Coronary artery (tissue), 2 donors: ENCODE measurements around the gene MTRF1.

Source experiments
- DNase-seq: peaks from one replicate; pipeline ENCODE4 v3.0.0-alpha.2; 2017; ENCODE audit warnings: low spot score
- H3K27ac ChIP-seq, 2 donors: fragments of 200-600 bp; sonication (generic); one replicate each; pipeline ENCODE4 v1.5.1; 2016 to 2019
- H3K4me3 ChIP-seq: fragments of 200-600 bp; sonication (generic); 2 replicates; pipeline ENCODE4 v1.5.1; 2016; ENCODE audit warnings: mild to moderate bottlenecking, moderate library complexity
- CTCF ChIP-seq: fragments of 200-600 bp; sonication (generic); IDR thresholded peaks from one replicate; pipeline ENCODE4 v1.5.1; 2019; ENCODE audit warnings: antibody characterized with exemption

Gene MTRF1

DNA sequence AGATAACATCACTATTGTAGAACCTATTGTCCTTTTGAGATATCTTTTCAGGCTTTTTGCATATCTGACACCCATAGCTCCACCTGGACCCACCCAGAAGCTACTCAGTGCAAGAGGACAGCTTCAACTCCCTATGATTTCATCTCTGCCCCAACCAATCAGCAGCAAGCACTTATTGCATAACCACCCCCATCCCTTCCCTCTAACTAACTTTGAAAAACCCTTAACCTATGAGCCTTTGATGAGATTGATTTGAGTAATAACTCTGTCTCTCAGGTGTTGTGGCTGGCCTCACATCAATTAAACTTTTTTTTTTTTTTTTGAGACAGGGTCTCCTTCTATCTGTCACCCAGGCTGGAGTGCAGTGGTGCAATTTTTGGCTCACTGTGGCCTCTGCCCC lies 13.4 kb upstream of the MTRF1 start:
- no peak for TF ChIP-seq CTCF
- no peak for DNase-seq
- Histone ChIP-seq H3K4me3 (no peak overlapping the region), H3K27ac (no peak overlapping the region)

GRCh38 chr13:41274881-41275280 lies 11.5 kb upstream of the MTRF1 start:
- no peak for TF ChIP-seq CTCF
- DNase-seq = no peak
- Histone ChIP-seq H3K27ac (no peak overlapping the region), H3K4me3 (no peak overlapping the region)

DNA sequence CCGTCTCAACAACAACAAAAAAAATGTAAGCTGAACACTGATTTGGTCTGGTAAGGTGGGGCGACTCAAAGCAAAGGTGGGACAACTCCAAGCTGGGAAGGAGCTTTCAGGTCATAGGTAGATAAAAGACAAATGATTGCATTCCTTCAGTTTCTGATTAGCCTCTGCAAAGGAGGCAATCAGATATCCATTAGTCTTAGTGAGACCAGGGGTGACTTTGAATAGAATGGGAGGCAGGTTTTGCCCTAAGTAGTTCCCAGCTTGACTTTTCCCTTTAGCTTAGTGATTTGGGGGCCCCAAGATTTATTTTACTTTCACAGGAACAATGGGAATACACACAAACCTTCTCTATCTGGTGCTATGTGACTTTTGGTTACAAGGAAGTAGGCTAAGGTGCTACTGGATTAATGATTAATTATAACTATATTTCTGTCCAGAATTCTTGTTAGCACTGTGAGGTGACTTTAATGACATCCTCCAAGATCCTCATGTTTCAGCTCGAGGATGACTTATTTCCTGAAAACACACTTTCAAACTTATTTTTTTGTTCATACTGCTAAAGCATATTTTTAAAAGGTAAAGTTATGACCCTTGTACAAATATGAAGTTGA lies 10.6 kb upstream of the MTRF1 start:
- no peak for DNase-seq
- no peak for TF ChIP-seq CTCF
- Histone ChIP-seq H3K27ac (no peak overlapping the region), H3K4me3 (no peak overlapping the region)

DNA sequence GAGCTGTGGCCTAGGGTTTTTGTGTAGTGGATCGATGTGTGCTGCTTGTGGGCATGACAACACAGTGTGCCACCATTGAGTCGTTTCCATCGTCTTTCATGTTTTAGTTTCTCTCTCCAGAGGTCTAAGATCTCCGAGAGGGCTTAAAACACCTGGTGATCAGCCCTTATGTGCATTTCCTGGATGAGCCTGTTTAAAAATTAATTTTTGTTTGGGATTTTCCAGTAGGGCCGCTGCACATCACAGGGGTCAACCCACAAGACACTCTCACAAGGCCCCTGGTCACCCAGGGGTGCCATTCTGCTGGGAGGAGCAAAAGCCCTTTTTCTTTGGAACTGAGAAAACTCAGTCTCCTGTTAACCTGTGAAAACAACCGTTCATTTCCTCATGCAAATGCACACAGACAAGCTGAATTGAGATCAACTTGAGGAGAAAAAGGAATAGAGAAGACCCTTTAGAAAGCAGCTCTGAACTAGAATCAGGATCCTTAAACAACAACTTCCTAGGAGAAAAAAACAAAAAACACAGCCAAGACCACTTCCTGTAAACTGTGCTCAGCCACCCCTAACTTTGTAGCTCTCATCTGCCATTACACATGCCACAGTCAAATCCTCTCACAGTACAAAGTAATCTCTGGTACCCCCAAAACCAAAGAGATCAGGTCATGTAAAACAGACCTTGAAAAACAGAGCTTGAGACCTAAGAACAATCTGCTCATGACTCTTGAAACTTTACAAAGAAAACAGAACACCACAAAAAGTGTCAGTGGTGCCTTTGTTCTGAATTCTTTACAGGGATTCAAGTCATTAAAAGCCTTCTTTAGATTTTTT lies 8.3 kb upstream of the MTRF1 start:
- no peak overlapping the region for H3K4me3 ChIP-seq
- no peak overlapping the region for H3K27ac ChIP-seq
- TF ChIP-seq CTCF = no peak
- DNase-seq = no peak

- Histone ChIP-seq H3K27ac (no peak overlapping the region), H3K4me3 (no peak overlapping the region)
- DNase-seq = no peak
- TF ChIP-seq CTCF = no peak
These were observed 5.4 kb upstream of the MTRF1 start for GRCh38 chr13:41268764-41269163.

DNA sequence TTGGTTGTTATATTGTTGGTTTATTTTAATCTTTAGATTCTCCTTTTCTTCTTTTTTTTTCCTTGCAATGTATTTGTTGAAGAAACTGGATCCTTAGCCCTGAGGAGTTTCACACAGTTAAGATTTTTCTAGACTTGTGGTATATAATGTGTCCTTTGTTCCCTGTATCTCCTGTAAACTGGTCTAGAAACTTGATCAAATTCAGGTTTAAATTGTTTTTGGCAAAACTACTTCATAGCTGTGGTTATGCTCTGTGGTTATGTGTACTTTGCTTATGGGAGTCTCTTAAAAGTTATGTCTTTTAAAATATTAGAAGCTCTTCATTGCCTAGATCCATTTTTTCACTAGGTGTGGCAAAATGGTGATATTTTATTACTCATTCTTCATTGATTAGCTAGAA lies 3.7 kb upstream of the MTRF1 start:
- Histone ChIP-seq H3K27ac (no peak overlapping the region), H3K4me3 (no peak overlapping the region)
- no peak for DNase-seq
- no peak for TF ChIP-seq CTCF
